GM13976 (cell line): Measurements from ENCODE around the gene GLMN.

Source experiments
- DNase-seq: peaks from one replicate; pipeline ENCODE4 v3.0.0; 2012; ENCODE audit warnings: low spot score
- in situ Hi-C: fragments of 300-500 bp; cut with MboI; formaldehyde crosslinking; loops from one replicate; pipeline ENCODE4 v1.12.0; 2022; ENCODE audit warnings: low sequenced_read_pairs, mixed read lengths, inconsistent platforms; ENCODE audit not compliant: unreplicated experiment
- TF ChIP-seq, protein P1 (sequence below): IDR thresholded peaks from 2 replicates; pipeline ENCODE4 v1.5.1; 2012; ENCODE audit warnings: borderline replicate concordance, mild to moderate bottlenecking; ENCODE audit not compliant: insufficient read depth; ENCODE audit errors: extremely low read depth, missing control alignments, control extremely low read depth

The GLMN gene

DNA sequence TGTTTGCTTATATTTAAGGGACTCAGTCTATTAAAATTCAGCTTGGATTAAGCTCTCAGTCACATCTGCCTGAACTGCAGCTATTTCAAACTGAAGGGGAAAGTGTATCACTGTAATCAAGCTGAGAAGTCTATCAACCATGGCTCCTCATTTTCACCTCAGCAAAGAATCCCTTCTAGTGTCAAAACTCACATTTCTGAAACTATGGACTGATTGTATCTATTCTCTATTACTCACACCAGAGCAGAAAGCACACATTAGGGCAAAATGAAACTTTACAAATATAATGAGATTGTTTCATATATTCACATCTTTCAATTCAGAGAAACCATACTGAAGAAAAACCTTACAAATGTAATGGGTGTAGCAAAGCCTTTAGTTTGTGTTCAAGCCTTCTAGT, 95.7 kb downstream of the GLMN start:
- TF ChIP-seq, protein P1, sequence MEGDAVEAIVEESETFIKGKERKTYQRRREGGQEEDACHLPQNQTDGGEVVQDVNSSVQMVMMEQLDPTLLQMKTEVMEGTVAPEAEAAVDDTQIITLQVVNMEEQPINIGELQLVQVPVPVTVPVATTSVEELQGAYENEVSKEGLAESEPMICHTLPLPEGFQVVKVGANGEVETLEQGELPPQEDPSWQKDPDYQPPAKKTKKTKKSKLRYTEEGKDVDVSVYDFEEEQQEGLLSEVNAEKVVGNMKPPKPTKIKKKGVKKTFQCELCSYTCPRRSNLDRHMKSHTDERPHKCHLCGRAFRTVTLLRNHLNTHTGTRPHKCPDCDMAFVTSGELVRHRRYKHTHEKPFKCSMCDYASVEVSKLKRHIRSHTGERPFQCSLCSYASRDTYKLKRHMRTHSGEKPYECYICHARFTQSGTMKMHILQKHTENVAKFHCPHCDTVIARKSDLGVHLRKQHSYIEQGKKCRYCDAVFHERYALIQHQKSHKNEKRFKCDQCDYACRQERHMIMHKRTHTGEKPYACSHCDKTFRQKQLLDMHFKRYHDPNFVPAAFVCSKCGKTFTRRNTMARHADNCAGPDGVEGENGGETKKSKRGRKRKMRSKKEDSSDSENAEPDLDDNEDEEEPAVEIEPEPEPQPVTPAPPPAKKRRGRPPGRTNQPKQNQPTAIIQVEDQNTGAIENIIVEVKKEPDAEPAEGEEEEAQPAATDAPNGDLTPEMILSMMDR: no peak
- no peak for DNase-seq
- in situ Hi-C loops: no loop called here

DNA sequence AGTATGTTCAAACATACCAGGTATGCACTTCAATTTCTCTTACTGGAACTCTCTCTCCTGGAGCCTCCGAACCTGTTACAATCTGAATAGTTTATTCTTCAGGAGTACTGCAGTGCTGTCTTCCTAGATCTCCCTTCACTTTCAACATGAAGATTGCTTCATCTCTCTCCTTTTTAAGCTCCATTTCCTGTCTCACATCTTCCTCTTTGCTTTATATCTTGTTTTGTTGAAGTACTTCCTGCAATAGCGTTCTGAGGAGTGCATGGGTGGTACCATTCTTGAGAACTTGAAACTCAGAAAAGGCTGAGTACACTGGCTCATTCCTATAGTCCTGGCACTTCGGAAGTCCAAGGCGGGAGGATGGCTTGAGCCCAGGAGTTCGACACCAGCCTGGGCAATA, 96.8 kb downstream of the GLMN start:
- TF ChIP-seq, protein P1: no peak
- in situ Hi-C loops: no loop called here
- DNase-seq: no peak
